Neuron (in vitro differentiated cells): ENCODE data around the gene TEX38.
"Not testable (repeated sequence)": the region's sequence is repeated elsewhere in the genome, so short reads cannot be mapped to it uniquely, and the experiment has no call there.

Experiments used
- H2AFZ ChIP-seq: one replicate; pipeline ENCODE4 v1.6.1; 2013; ENCODE audit warnings: low read depth, mild to moderate bottlenecking, inconsistent platforms, low read length, moderate library complexity
- H3K27me3 ChIP-seq: one replicate; pipeline ENCODE4 v1.6.1; 2013; ENCODE audit warnings: low read length; ENCODE audit not compliant: insufficient read depth
- H3K36me3 ChIP-seq: one replicate; pipeline ENCODE4 v1.6.1; 2013; ENCODE audit warnings: low read length; ENCODE audit not compliant: insufficient read depth
- H3K4me1 ChIP-seq: one replicate; pipeline ENCODE4 v1.6.1; 2013; ENCODE audit warnings: low read length; ENCODE audit not compliant: insufficient read depth
- H3K4me3 ChIP-seq: 2 replicates; pipeline ENCODE4 v1.5.1; 2013; ENCODE audit warnings: mild to moderate bottlenecking, low read length, moderate library complexity
- H3K9me3 ChIP-seq: one replicate; pipeline ENCODE4 v1.6.1; 2013; ENCODE audit warnings: low read length

The TEX38 gene

DNA sequence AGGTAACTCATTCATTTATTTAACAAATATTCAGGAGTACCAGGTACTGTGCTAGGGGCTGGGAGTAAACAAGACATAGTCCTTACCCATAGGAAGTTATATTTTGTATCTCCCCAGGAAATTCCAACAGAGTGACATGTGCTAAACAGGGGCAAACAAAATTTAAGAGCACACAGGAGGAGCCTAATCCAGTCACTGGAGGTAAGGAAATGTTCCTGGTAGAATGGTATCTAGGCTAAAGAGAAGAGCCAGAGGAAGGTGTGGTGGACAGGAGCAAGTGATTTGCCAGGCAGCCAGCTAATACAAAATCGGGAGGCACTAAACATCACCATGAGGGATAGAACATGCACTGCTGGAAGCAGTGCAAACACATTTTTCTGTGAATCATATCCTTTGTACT, 10.4 kb downstream of the TEX38 start:
- Histone ChIP-seq H3K4me3 (no peak overlapping the region), H2AFZ (no peak overlapping the region), H3K36me3 (peaks cover 87% of the 10 kb centered on the region), H3K9me3 (no peaks in the 10 kb centered on the region), H3K4me1 (peaks cover 6% of the 10 kb centered on the region), H3K27me3 (no peaks in the 10 kb centered on the region)

DNA sequence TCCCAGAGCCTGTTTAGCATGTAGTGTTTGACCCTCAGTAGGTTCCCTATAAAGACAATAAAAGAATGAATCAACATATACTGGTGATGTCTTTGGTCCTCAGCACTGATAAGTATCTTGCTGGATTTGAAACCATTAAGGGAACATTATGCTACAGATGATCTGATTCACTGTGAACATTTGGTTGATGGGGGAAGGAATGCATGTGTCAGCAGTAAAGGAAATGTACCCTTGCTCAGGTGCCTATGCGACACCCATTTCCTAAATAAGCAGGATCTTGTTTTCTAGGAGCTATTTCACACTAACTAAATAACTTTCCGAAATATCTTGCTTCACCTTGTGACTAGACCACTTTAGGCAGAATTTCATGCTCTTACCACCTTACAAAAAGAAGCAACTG, 13.0 kb downstream of the TEX38 start:
- Histone ChIP-seq H3K36me3 (peaks cover 92% of the 10 kb centered on the region), H3K4me3 (no peak overlapping the region), H3K9me3 (no peaks in the 10 kb centered on the region), H2AFZ (no peak overlapping the region), H3K4me1 (peaks cover 6% of the 10 kb centered on the region), H3K27me3 (no peaks in the 10 kb centered on the region)

DNA sequence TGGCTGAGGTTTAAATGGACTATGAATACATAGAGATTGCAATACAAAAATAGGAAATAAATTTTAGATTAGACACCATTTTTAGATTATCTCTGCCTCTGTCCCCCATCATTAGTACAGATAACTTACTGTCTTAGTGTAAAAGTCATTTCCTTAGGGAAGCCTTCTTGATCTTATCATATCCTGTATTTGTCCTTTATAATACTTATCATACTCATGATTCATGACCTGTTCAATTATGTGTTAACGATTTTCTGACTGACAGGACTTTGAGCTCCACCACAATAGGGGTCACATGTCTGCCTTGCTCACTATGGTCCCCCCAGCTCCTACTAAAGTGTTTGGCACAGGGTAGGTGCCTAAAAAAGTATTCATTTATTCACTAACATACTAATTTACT, 14.6 kb downstream of the TEX38 start:
- H3K4me1 ChIP-seq, result peaks cover 6% of the 10 kb centered on the region
- H3K27me3 ChIP-seq, result no peaks in the 10 kb centered on the region
- H3K36me3 ChIP-seq, result peaks cover 91% of the 10 kb centered on the region
- no peak overlapping the region for H2AFZ ChIP-seq
- H3K4me3 ChIP-seq, result no peak overlapping the region
- H3K9me3 ChIP-seq, result no peaks in the 10 kb centered on the region

DNA sequence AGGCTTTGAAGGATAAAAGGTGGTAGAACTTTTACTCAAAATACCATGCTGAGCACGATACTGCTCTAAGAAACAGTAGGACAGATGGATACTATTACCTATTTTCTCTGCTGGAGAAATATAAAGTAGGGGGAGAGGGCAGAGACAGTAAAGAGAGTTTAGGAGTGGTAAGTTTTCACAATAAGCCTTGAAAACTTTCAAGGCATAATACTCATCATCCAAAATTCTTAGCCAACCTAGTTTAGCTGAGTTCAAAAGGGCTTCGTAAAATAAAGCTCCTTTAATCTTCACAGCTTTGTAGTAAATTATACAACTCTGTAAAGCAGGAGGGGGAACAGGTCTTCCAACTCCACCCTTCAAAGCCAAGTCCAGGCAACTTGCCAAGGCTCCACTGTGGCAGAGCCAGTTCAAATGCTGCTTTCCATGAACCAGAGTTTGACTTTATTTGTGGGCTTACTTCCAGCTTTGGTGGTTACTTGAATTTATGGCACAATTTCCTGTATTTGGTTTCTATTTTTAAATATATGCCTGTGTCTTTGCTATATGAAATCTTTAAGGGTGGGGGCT, 15.5 kb downstream of the TEX38 start:
- no peak overlapping the region for H3K4me3 ChIP-seq
- peaks cover under 1% of the 10 kb centered on the region for H3K4me1 ChIP-seq
- peaks cover 94% of the 10 kb centered on the region for H3K36me3 ChIP-seq
- no peaks in the 10 kb centered on the region for H3K9me3 ChIP-seq
- H3K27me3 ChIP-seq, result no peaks in the 10 kb centered on the region
- no peak overlapping the region for H2AFZ ChIP-seq

DNA sequence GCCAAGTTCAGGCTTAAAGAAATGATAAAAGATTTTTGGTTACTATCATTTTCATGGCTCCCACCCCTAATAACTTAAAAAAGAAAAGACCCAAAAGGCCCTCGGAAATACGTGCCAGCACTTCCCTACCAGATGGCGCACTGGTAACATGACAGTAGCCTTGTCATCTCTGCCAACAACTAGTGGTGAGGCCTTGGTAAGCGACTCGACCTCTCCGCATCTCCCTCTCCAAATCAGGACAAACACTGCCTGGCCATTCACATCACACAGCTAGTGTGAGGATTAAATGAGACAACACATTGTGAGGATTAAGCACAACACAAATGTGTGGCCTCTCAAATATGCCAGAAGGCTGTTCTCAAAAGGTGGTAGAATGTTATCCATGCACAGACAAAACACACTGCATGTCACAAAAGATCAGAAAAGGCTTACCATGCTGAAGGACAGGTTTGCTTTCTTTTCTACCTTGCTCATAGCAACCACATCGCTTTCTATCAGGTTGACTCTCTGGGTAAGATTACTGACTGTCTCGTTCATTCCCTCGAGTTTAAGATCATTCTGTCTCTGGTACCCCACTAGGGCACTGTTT, 16.4 kb downstream of the TEX38 start:
- Histone ChIP-seq H2AFZ (no peak overlapping the region), H3K4me3 (no peak overlapping the region), H3K4me1 (no peaks in the 10 kb centered on the region), H3K36me3 (peaks cover 85% of the 10 kb centered on the region), H3K27me3 (no peaks in the 10 kb centered on the region), H3K9me3 (no peaks in the 10 kb centered on the region)

DNA sequence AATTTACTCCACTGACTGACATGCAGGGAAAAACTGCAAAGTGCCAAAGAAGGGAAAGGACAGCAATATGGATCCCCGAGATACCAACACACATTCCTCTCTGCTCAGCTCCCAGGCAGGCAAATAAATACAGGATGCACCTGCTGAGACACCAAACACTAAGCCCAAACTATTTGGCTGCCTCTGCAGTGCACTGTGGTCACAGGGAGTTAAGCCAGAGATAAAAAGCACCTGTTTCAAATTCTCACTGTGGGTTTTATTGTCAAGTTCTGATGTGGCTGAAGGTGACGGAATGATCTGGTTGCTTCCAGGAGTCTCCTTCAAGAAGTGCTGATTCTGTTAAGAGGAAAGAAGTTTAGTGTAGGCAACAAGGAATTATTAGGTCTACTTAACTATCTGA, 17.7 kb downstream of the TEX38 start:
- Histone ChIP-seq H3K27me3 (no peaks in the 10 kb centered on the region), H3K4me3 (no peak overlapping the region), H2AFZ (no peak overlapping the region), H3K9me3 (no peaks in the 10 kb centered on the region), H3K4me1 (no peaks in the 10 kb centered on the region), H3K36me3 (peaks cover 73% of the 10 kb centered on the region)

DNA sequence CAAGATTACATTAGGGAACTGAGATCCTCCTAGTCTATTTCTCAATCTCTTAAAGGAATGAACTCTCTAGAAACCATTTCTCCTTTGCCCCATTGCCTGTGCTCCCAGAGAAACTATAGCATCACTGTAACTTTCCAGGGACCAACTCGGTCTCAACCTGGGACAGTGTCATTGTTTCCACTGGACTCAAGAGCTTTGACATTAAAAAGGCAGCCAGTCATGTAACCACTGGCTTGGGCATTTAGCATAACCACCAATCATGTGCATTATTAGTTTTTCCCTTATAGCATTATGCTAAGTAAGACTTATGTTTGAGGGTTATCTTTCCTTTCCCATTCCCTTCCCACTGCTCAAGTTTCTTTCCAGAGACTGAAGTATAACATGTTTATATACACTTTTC, 18.2 kb downstream of the TEX38 start:
- Histone ChIP-seq H3K36me3 (peaks cover 68% of the 10 kb centered on the region), H3K4me3 (no peak overlapping the region), H3K4me1 (no peaks in the 10 kb centered on the region)

DNA sequence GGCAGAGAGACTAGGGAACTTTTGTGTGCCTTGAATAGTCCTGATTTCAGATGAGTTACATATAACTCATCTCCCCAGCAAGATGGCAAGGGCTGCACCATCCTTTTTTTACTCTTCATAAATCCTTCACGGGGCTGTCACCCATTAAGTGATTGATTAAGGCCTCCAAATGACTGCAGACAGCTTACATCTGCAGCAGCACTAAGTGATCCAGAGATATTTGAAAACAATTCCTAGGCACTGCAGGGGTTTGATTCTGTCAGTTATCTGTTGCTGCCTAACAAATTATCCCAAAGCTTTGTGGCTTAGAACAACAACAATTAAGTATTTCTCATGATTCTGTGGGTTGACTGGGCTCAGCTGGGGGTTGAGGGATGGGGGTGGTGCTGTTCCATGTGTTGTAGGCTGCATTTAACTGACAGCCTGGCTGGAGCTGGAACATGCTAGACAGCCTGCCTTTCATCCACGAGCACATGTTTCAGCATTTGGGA, 19.3 kb downstream of the TEX38 start:
- peaks cover 66% of the 10 kb centered on the region for H3K36me3 ChIP-seq
- no peaks in the 10 kb centered on the region for H3K4me1 ChIP-seq
- no peaks in the 10 kb centered on the region for H3K27me3 ChIP-seq
- no peak overlapping the region for H3K4me3 ChIP-seq
- H2AFZ ChIP-seq, result no peak overlapping the region
- peaks cover 5% of the 10 kb centered on the region for H3K9me3 ChIP-seq

More for the DNA sequence above, 18.2 kb downstream of the TEX38 start:
- no peaks in the 10 kb centered on the region for H3K27me3 ChIP-seq
- H3K9me3 ChIP-seq, result no peaks in the 10 kb centered on the region
- H2AFZ ChIP-seq, result no peak overlapping the region

DNA sequence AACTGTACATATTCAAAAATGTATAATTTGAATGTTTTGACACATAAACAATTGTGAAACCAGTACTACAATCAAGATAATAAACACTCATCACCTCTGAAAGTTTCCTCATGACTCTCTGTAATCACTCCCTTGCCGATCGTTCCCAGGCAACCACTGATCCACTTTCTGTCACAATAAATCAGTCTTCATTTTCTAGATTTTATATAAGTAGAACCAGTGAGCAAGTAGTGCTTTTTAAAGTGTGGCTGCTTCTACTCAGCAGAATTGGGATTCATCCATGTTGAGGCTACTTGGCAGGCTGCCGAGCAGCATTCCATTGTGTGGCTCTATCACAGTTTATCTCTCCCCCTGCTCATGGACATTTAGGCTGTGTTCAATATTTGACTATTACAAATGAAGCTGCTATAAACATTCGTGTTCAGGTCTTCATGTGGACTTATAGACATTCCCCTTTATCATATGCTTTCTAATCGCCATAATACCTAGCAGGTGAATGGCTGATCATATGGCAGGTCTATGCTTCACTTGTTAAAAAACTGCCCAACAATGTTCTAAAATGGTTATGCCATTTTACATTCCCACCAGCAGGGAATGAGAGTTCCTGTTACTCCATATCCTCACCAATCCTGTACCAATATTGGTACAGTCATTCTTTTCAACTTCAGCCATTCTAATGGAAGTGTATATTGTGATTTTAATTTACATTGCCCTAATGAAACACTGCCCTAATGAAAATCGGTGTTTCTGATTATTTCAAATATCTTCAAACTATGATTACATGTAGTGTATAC, 20.5 kb downstream of the TEX38 start:
- Histone ChIP-seq H2AFZ (no peak overlapping the region), H3K36me3 (peaks cover 65% of the 10 kb centered on the region), H3K4me3 (no peak overlapping the region), H3K27me3 (no peaks in the 10 kb centered on the region), H3K9me3 (peaks cover 5% of the 10 kb centered on the region), H3K4me1 (no peaks in the 10 kb centered on the region)

DNA sequence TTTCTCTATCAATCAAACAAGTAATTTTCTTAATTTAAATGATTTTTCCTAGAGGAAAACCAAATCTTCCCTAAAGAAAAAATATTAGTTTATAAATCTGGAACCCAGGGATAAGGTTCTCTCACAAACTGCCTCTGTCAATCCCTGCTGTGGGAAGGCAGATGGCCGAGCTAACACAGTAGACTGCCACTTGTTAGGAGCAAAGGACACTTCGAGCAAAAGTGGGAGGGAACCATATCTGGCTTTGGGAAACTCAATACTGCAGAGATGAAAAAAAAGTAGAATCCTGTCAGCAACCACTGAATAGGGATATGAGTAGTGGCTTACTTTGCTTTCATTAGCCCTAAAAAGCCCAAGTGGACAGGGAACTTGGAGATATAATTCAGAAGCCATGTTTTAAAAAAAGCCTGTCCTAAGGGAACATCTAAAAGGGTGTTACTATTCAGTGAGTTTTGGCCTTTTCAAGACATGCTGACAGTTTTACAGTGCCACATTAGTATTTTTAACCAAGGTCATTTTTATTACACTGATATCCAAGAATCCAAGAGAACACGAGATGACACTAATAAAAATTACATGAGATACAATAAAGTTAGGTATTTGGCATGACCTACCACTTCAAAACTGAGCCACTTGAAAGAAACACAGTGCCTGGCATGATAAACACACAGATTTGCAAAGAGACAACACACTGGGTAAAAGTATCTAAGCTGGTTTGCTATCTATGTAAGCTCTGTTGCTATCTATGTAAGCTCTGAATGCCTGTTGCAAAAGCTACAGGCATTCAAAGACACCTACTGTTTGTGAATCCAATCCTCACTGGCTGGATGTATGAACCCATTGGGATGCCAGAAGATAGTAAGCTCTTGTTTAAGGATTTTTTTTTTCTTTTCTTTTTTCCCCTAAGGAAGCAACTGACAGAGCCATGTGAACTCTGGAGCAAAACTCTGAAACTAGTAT, 21.4 kb downstream of the TEX38 start:
- Histone ChIP-seq H3K27me3 (no peaks in the 10 kb centered on the region), H2AFZ (no peak overlapping the region), H3K4me3 (no peak overlapping the region), H3K36me3 (peaks cover 60% of the 10 kb centered on the region), H3K9me3 (peaks cover 5% of the 10 kb centered on the region), H3K4me1 (no peaks in the 10 kb centered on the region)

DNA sequence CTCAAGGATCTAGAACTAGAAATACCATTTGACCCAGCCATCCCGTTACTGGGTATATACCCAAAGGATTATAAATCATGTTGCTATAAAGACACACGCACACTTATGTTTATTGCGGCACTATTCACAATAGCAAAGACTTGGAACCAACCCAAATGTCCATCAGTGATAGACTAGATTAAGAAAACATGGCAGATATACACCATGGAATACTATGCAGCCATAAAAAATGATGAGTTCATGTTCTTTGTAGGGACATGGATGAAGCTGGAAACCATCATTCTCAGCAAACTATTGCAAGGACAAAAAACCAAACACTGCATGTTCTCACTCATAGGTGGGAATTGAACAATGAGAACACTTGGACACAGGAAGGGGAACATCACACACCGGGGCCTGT, 23.0 kb downstream of the TEX38 start:
- H3K4me1 ChIP-seq, H3K4me3 ChIP-seq: not testable (repeated sequence)
- peaks cover 46% of the 10 kb centered on the region for H3K36me3 ChIP-seq

DNA sequence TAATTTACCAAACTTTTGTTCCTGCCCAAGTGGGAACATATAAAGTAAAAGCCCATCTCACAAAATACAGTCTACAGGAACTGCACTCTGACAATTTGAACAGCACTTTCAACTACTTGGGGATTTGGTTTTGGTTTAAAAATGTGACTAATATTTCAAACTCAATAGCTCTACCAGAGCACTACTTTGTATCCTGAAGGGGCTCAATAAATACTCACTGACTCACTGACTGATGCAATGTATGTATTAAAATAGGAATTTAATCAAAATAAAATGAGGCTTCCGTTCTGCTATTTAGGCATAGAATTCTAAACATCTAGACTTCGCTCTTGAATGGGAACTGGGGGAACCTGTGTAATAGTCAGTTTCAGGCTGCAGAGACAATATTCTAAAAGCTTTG, 25.4 kb downstream of the TEX38 start:
- Histone ChIP-seq H2AFZ (no peak overlapping the region), H3K36me3 (peaks cover 28% of the 10 kb centered on the region), H3K9me3 (peaks cover 5% of the 10 kb centered on the region), H3K4me3 (no peak overlapping the region), H3K27me3 (no peaks in the 10 kb centered on the region), H3K4me1 (no peaks in the 10 kb centered on the region)

More for the DNA sequence above, 23.0 kb downstream of the TEX38 start:
- H3K27me3 ChIP-seq, H2AFZ ChIP-seq, H3K9me3 ChIP-seq: not testable (repeated sequence)
